Measurements from ENCODE around the gene HOXB2. TPM values are rescaled to one million over a fixed set of nuclear protein-coding genes. Genes with fewer than 3 reads are reported as not detected.
A peak's percentile ranks its signal among the peaks of the same experiment; 100 is the strongest.

Gene HOXB2
- total and polyA plus RNA-seq, 9 of the 15 experiments (the other 6 are each of a cell fraction or from before 2014, with no cell fraction given) = 2.1 to 97.7 (median 21.2) TPM

- TF ChIP-seq ZBTB2 (IDR thresholded peaks at IDR 0.05) = 0 out of 2 replicates have a peak, but pooled peaks have one; percentile 23
- TF ChIP-seq TCF7L2 (IDR thresholded peaks at IDR 0.05; ENCODE audit: low read depth, low read length) = peak; percentile 60; the same call in 1 of the 2 replicates
- TF ChIP-seq ARHGAP35 (IDR thresholded peaks at IDR 0.05; ENCODE audit: partially characterized antibody) = peak; percentile 68
- TF ChIP-seq MTA2 (IDR thresholded peaks at IDR 0.05; ENCODE audit: low read depth) = peak; percentile 43; the same call in 1 of the 2 replicates
- TF ChIP-seq RBFOX2 (IDR thresholded peaks at IDR 0.05; ENCODE audit: low read depth, low read length) = 0 out of 2 replicates have a peak, but pooled peaks have one; percentile 22
- no peak for TF ChIP-seq ZNF217 (CRISPR knock-in tag; IDR thresholded peaks at IDR 0.05)
- TF ChIP-seq GATA2 (CRISPR knock-in tag; IDR thresholded peaks at IDR 0.05) = 0 out of 2 replicates have a peak, but pooled peaks have one; percentile 24
- peak; percentile 17; the same call in 1 of the 2 replicates for TF ChIP-seq PHF8 (IDR thresholded peaks at IDR 0.05; ENCODE audit: borderline replicate concordance, low read length)
- TF ChIP-seq OTX1 (CRISPR knock-in tag; IDR thresholded peaks at IDR 0.05) = peak; percentile 91
- peak; percentile 61 for TF ChIP-seq PML (IDR thresholded peaks at IDR 0.05; ENCODE audit: low read length)
- TF ChIP-seq MEF2A (IDR thresholded peaks at IDR 0.05; ENCODE audit: control insufficient read depth, low read depth, low read length) = peak; percentile 66; the same call in 1 of the 2 replicates
- TF ChIP-seq SLC30A9 (CRISPR knock-in tag; IDR thresholded peaks at IDR 0.05) = no peak
- peak; percentile 59 for TF ChIP-seq ETV1 (tag; conservative IDR thresholded peaks at IDR 0.05; ENCODE audit: low read depth)
- peak; percentile 17 to 86; a peak in 2 of 4 replicates for TF ChIP-seq HDAC1 (IDR thresholded peaks at IDR 0.05)
- TF ChIP-seq CBX3 (IDR thresholded peaks at IDR 0.05; ENCODE audit: borderline replicate concordance in 1 of 2, low read length in 2 of 2) = peak in 1 of 2 experiments; percentile 60; a peak in 1 of 3 replicates
- peak; percentile 78 for TF ChIP-seq JUND (IDR thresholded peaks at IDR 0.05; ENCODE audit: borderline replicate concordance, low read depth, low read length)
- TF ChIP-seq JUND (tag; IDR thresholded peaks at IDR 0.05; ENCODE audit: borderline replicate concordance, low read depth, low read length) = peak; percentile 65; the same call in 1 of the 3 replicates
- peak in 1 of 2 experiments; percentile 93; a peak in 2 of 4 replicates for TF ChIP-seq TBL1XR1 (IDR thresholded peaks at IDR 0.05; ENCODE audit: low read length in 2 of 2)
- peak; percentile 89 for TF ChIP-seq ZNF395 (CRISPR knock-in tag; IDR thresholded peaks at IDR 0.05)
Observed at GRCh38 chr17:48555258-48556228, 10.6 kb upstream of the HOXB2 start (continued).
